Measurements from ENCODE around the gene DCANP1.

GRCh38 chr5:135441350-135441831 is 5.8 kb downstream of the DCANP1 start:
- TF ChIP-seq POLR2AphosphoS5 (IDR thresholded peaks at IDR 0.05; ENCODE audit: low read depth, low read length), result no peak
- TF ChIP-seq REST (IDR thresholded peaks at IDR 0.05; ENCODE audit: insufficient read depth in 1 of 2, low read depth in 2 of 2, low read length in 2 of 2), result no peak

Data from PFSK-1 (cell line).